HG02885 (cell line): ENCODE results near the gene SYPL1.

Experiments
- ATAC-seq: cut with Tn5 transposase; IDR thresholded peaks from one replicate; pipeline ENCODE4 v1.9.1; 2021; ENCODE audit warnings: mild to moderate bottlenecking; ENCODE audit not compliant: unreplicated experiment, poor library complexity

SYPL1 gene

GRCh38 chr7:106124186-106124585 lies 12.1 kb upstream of the SYPL1 start:
- no peak for ATAC-seq

GRCh38 chr7:106122713-106123112 lies 10.6 kb upstream of the SYPL1 start:
- no peak for ATAC-seq

GRCh38 chr7:106121189-106121810 lies 9.2 kb upstream of the SYPL1 start:
- no peak for ATAC-seq

- no peak for ATAC-seq
Observed at GRCh38 chr7:106120500-106120899, 8.4 kb upstream of the SYPL1 start.

GRCh38 chr7:106119719-106120118 lies 7.6 kb upstream of the SYPL1 start:
- no peak for ATAC-seq

- no peak for ATAC-seq
Observed at GRCh38 chr7:106117786-106118544, 5.9 kb upstream of the SYPL1 start.

- no peak for ATAC-seq
Observed at GRCh38 chr7:106116161-106116704, 4.1 kb upstream of the SYPL1 start.

- no peak for ATAC-seq
Observed at GRCh38 chr7:106114716-106115383, 2.7 kb upstream of the SYPL1 start.

GRCh38 chr7:106112972-106113421 lies 885 bp upstream of the SYPL1 start:
- ATAC-seq = no peak

- ATAC-seq = peak; percentile 34
Observed at GRCh38 chr7:106111655-106112117, 426 bp downstream of the SYPL1 start.

- ATAC-seq = no peak
Observed at GRCh38 chr7:106110885-106111654, 1.0 kb downstream of the SYPL1 start.

GRCh38 chr7:106110238-106110560 lies 1.9 kb downstream of the SYPL1 start:
- ATAC-seq = no peak

- no peak for ATAC-seq
Observed at GRCh38 chr7:106109521-106110237, 2.4 kb downstream of the SYPL1 start.

GRCh38 chr7:106108991-106109390 lies 3.1 kb downstream of the SYPL1 start:
- ATAC-seq = no peak

- ATAC-seq = no peak
Observed at GRCh38 chr7:106104721-106105260, 7.3 kb downstream of the SYPL1 start.

- no peak for ATAC-seq
Observed at GRCh38 chr7:106102387-106102966, 9.6 kb downstream of the SYPL1 start.

- ATAC-seq = no peak
Observed at GRCh38 chr7:106101726-106102125, 10.4 kb downstream of the SYPL1 start.

GRCh38 chr7:106100863-106101629 lies 11.1 kb downstream of the SYPL1 start:
- no peak for ATAC-seq
